ENCODE data around the gene GRAP. TPM values are rescaled to one million over a fixed set of nuclear protein-coding genes. Genes with fewer than 3 reads are reported as not detected.

Gene GRAP
- polyA plus RNA-seq, 2 of the 4 experiments (the other 2 are of a cell fraction): 0.19 TPM

DNA sequence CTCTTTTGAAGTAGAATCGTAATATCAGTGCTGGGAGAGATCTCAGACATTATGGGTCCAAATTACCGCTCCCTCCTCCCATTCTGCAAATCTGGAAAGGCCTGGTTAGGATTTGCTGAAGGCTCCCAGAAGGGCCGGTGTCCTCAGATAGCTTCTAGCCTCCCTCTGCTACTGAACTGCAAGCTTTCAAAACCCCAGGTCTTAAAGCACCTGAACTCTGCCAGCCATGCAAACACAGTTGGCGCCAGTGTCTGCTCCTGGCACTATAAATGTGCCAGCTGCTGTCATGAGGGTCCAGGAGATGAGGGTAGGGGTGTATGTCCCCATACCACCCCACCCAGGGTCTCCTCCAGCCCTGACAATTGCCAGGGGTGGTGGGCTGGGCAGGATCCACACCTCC is 70.6 kb downstream of the GRAP start:
- no peak overlapping the region for H3K4me2 ChIP-seq
- TF ChIP-seq NPAS2 (CRISPR knock-in tag; IDR thresholded peaks at IDR 0.05; ENCODE audit: borderline replicate concordance): no peak
- TF ChIP-seq FOSB (CRISPR knock-in tag; IDR thresholded peaks at IDR 0.05): no peak
- TF ChIP-seq NR3C1 (IDR thresholded peaks at IDR 0.05): no peak
- TF ChIP-seq REST (IDR thresholded peaks at IDR 0.05): no peak
- TF ChIP-seq E2F6 (IDR thresholded peaks at IDR 0.05; ENCODE audit: borderline replicate concordance, low read depth): no peak
- no peak for TF ChIP-seq RNF2 (IDR thresholded peaks at IDR 0.05; ENCODE audit: borderline replicate concordance, low read depth)
- TF ChIP-seq TP53 (CRISPR knock-in tag; IDR thresholded peaks at IDR 0.05): no peak
- TF ChIP-seq RARB (CRISPR knock-in tag; IDR thresholded peaks at IDR 0.05): no peak
- WGBS (ENCODE audit: missing lambda C conversion rate): 95% methylated on average over 4 of the region's 4 CpGs
- POLR2A ChIA-PET: no interaction called here
- H3K4me3 ChIP-seq: no peak overlapping the region
- DNase-seq (ENCODE audit: low read depth in 1 of 2, low spot score in 1 of 2): no peak
- no peaks in the 10 kb centered on the region for H3K9me3 ChIP-seq
- H3K27ac ChIP-seq: no peak overlapping the region
- peaks cover 3% of the 10 kb centered on the region; the same call in 2 of the 3 replicates for H3K4me1 ChIP-seq
- CTCF ChIA-PET: interaction anchor here (1.4 to 20.6 kb wide), 3 partner anchors 10 to 21 kb away, joined by 3 to 215 read pairs (median 9); no protein-coding TSS in a partner anchor
- no peak for ATAC-seq
- no peak for FAIRE-seq

- ATAC-seq: no peak
- 95% methylated on average over 13 of the region's 13 CpGs for WGBS (ENCODE audit: missing lambda C conversion rate)
- Histone ChIP-seq H3K4me1 (no peaks in the 10 kb centered on the region), H3K9me3 (no peaks in the 10 kb centered on the region), H3K27ac (no peak overlapping the region), H3K4me2 (no peak overlapping the region), H3K4me3 (no peak overlapping the region)
- CTCF ChIA-PET: interaction anchor here (1.2 to 20.6 kb wide), 4 partner anchors 10 to 22 kb away, joined by 3 to 215 read pairs (median 6); no protein-coding TSS in a partner anchor
- POLR2A ChIA-PET: no interaction called here
- no peak for DNase-seq (ENCODE audit: low read depth in 1 of 2, low spot score in 1 of 2)
- no peak for FAIRE-seq
- TF ChIP-seq NFE2L2 (conservative IDR thresholded peaks at IDR 0.05; ENCODE audit: low read length) (no peak), ZNF302 (CRISPR knock-in tag; IDR thresholded peaks at IDR 0.05) (no peak), KDM1A (IDR thresholded peaks at IDR 0.05; ENCODE audit: low read depth) (no peak), EHF (CRISPR knock-in tag; IDR thresholded peaks at IDR 0.05) (no peak), SREBF2 (IDR thresholded peaks at IDR 0.05) (no peak), RAD21 (conservative IDR thresholded peaks at IDR 0.05 in 1 of 2, IDR thresholded peaks at IDR 0.05 in 1 of 2) (no peak), ZSCAN20 (CRISPR knock-in tag; IDR thresholded peaks at IDR 0.05) (no peak), HEYL (CRISPR knock-in tag; IDR thresholded peaks at IDR 0.05) (no peak), TP53 (CRISPR knock-in tag; IDR thresholded peaks at IDR 0.05) (no peak), MYC (IDR thresholded peaks at IDR 0.05; ENCODE audit: borderline replicate concordance, low read length) (no peak), CBX8 (IDR thresholded peaks at IDR 0.05) (no peak), HOXB13 (CRISPR knock-in tag; IDR thresholded peaks at IDR 0.05; ENCODE audit: low read depth) (no peak)
- TF ChIP-seq, protein P1, sequence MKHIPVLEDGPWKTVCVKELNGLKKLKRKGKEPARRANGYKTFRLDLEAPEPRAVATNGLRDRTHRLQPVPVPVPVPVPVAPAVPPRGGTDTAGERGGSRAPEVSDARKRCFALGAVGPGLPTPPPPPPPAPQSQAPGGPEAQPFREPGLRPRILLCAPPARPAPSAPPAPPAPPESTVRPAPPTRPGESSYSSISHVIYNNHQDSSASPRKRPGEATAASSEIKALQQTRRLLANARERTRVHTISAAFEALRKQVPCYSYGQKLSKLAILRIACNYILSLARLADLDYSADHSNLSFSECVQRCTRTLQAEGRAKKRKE (CRISPR knock-in tag; IDR thresholded peaks at IDR 0.05; ENCODE audit: low read depth): no peak
- TF ChIP-seq, protein P2, sequence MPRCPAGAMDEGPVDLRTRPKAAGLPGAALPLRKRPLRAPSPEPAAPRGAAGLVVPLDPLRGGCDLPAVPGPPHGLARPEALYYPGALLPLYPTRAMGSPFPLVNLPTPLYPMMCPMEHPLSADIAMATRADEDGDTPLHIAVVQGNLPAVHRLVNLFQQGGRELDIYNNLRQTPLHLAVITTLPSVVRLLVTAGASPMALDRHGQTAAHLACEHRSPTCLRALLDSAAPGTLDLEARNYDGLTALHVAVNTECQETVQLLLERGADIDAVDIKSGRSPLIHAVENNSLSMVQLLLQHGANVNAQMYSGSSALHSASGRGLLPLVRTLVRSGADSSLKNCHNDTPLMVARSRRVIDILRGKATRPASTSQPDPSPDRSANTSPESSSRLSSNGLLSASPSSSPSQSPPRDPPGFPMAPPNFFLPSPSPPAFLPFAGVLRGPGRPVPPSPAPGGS (IDR thresholded peaks at IDR 0.05): no peak
- TF ChIP-seq, protein P3, sequence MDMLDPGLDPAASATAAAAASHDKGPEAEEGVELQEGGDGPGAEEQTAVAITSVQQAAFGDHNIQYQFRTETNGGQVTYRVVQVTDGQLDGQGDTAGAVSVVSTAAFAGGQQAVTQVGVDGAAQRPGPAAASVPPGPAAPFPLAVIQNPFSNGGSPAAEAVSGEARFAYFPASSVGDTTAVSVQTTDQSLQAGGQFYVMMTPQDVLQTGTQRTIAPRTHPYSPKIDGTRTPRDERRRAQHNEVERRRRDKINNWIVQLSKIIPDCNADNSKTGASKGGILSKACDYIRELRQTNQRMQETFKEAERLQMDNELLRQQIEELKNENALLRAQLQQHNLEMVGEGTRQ (IDR thresholded peaks at IDR 0.05): no peak
Measured at GRCh38 chr17:18975597-18975996, 71.2 kb downstream of the GRAP start.
